Stomach (tissue), 9 donors: ENCODE data around the gene NOVA1. TPM values are rescaled to one million over a fixed set of nuclear protein-coding genes. Genes with fewer than 3 reads are reported as not detected.

Experiments used
- DNase-seq, 2 donors: peaks; one replicate each; pipeline versions ENCODE4 v3.0.0 to v3.0.0-alpha.2; 2013 to 2019
- H3K27ac ChIP-seq, 5 donors: fragments of 200-600 bp in 4 of 5; sonication (generic) in 4 of 5; one replicate each; pipeline ENCODE4 v1.5.1; 2013 to 2019; ENCODE audit warnings: mild to moderate bottlenecking in 1 of 5, moderate library complexity in 1 of 5
- H3K27me3 ChIP-seq, 3 donors: fragments of 200-600 bp; sonication (generic); one replicate each; pipeline ENCODE4 v1.5.1; 2017 to 2019; ENCODE audit warnings: mixed run types in 1 of 3
- H3K36me3 ChIP-seq, 4 donors: fragments of 200-600 bp; sonication (generic); 1 replicate in 3 of 4; 2 replicates in 1 of 4; pipeline ENCODE4 v1.5.1; 2016 to 2019
- H3K4me1 ChIP-seq, 4 donors: fragments of 200-600 bp; sonication (generic); one replicate each; pipeline ENCODE4 v1.5.1; 2016 to 2019
- H3K4me3 ChIP-seq, 4 donors: fragments of 200-600 bp; sonication (generic) in 3 of 4; one replicate each; pipeline ENCODE4 v1.5.1; 2016 to 2019; ENCODE audit warnings: mild to moderate bottlenecking in 1 of 4
- H3K9me3 ChIP-seq, 4 donors: fragments of 200-600 bp; sonication (generic); one replicate each; pipeline ENCODE4 v1.5.1; 2016 to 2019
- EP300 ChIP-seq: sonication (generic); formaldehyde crosslinking; IDR thresholded peaks from one replicate; pipeline ENCODE4 v1.6.1; 2017; ENCODE audit warnings: antibody characterized with exemption
- POLR2A ChIP-seq, 4 donors: fragments of 450-650 bp; IDR thresholded peaks; one replicate each; pipeline ENCODE4 v1.6.1; 2016; ENCODE audit warnings: antibody characterized with exemption in 4 of 4, control low read depth in 2 of 4, mild to moderate bottlenecking in 1 of 4, moderate library complexity in 1 of 4
- POLR2AphosphoS5 ChIP-seq, 3 donors: sonication (generic); formaldehyde crosslinking; IDR thresholded peaks; one replicate each; pipeline ENCODE4 v1.6.1; 2016; ENCODE audit warnings: antibody characterized with exemption in 3 of 3
- intact Hi-C: fragments of 100-400 bp; cut with DNase I; formaldehyde crosslinking; loops from one replicate; pipeline ENCODE4 v1.15.1; 2023; ENCODE audit warnings: low total_unique reads
- polyA plus RNA-seq, 3 donors: library from polyadenylated mRNA; stranded (reverse); fragments of 200-250 nt; gene quantifications; one replicate each; pipeline ENCODE4 v1.2.3, GENCODE V29; 2013
- total RNA-seq, 5 donors: library from RNA; depleted of rRNA; stranded (reverse); fragments of >200 nt; gene quantifications; one replicate each; pipeline versions ENCODE4 v1.1.0 to v1.2.3, GENCODE V29; 2014 to 2016
- TF ChIP-seq, protein P1 (sequence below), 7 experiments: fragments of 450-650 bp in 4 of 7; fragments of 200-600 bp in 3 of 7; sonication (generic) in 3 of 7; IDR thresholded peaks; one replicate each; pipeline ENCODE4 v1.5.1; 2016 to 2019; ENCODE audit warnings: antibody characterized with exemption in 7 of 7, control low read depth in 2 of 7, mild to moderate bottlenecking in 1 of 7
- donor health status: healthy with polysubstance abuse.
- donor health status: Bipolar disorder and iron deficiency.
- donor health status: healthy.

The NOVA1 gene
- total and polyA plus RNA-seq, 8 donors, result 1.0 to 25.1 (median 7.9) TPM

GRCh38 chr14:26398616-26399015 is 199.2 kb downstream of the NOVA1 start:
- Histone ChIP-seq H3K36me3 (no peaks in the 10 kb centered on the region), H3K4me3 (no peak overlapping the region), H3K27me3 (no peaks in the 10 kb centered on the region), H3K27ac (no peak overlapping the region), H3K9me3 (no peaks in the 10 kb centered on the region), H3K4me1 (peaks cover 0 to 13% (median 9%) of the 10 kb centered on the region in 4 donors)
- no peak for DNase-seq
- TF ChIP-seq POLR2A (IDR thresholded peaks at IDR 0.05) (no peak), EP300 (no peak), POLR2AphosphoS5 (IDR thresholded peaks at IDR 0.05) (no peak)
- TF ChIP-seq, protein P1, sequence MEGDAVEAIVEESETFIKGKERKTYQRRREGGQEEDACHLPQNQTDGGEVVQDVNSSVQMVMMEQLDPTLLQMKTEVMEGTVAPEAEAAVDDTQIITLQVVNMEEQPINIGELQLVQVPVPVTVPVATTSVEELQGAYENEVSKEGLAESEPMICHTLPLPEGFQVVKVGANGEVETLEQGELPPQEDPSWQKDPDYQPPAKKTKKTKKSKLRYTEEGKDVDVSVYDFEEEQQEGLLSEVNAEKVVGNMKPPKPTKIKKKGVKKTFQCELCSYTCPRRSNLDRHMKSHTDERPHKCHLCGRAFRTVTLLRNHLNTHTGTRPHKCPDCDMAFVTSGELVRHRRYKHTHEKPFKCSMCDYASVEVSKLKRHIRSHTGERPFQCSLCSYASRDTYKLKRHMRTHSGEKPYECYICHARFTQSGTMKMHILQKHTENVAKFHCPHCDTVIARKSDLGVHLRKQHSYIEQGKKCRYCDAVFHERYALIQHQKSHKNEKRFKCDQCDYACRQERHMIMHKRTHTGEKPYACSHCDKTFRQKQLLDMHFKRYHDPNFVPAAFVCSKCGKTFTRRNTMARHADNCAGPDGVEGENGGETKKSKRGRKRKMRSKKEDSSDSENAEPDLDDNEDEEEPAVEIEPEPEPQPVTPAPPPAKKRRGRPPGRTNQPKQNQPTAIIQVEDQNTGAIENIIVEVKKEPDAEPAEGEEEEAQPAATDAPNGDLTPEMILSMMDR (IDR thresholded peaks at IDR 0.05), result no peak
- intact Hi-C loops, result no loop called here
